K562 (cell line): ENCODE measurements around the gene SDR42E2. TPM values are rescaled to one million over a fixed set of nuclear protein-coding genes. Genes with fewer than 3 reads are reported as not detected.

Source experiments
- ADNP ChIP-seq: fragments of 200-800 bp; sonication (Bioruptor generic); IDR thresholded peaks from 2 replicates; pipeline ENCODE4 v1.6.1; 2016; ENCODE audit warnings: missing genetic modification characterization, missing compliant biosample characterization
- CBFA2T3 ChIP-seq: fragments of 450-650 bp; IDR thresholded peaks from 2 replicates; pipeline ENCODE4 v1.6.1; 2017
- CHD1 ChIP-seq: fragments of 200-600 bp; sonication (generic); IDR thresholded peaks from one replicate; pipeline ENCODE4 v1.6.1; 2012; ENCODE audit warnings: mild to moderate bottlenecking, moderate library complexity, low read length, inconsistent platforms
- CHD2 ChIP-seq: IDR thresholded peaks from 2 replicates; pipeline ENCODE4 v1.6.1; 2011; ENCODE audit warnings: low read depth, low read length
- FOXJ2 ChIP-seq: fragments of 200-800 bp; sonication (Bioruptor generic); IDR thresholded peaks from 2 replicates; pipeline ENCODE4 v1.6.1; 2016; ENCODE audit warnings: missing genetic modification characterization, missing compliant biosample characterization
- GTF2E2 ChIP-seq: fragments of 200-800 bp; sonication (Bioruptor generic); IDR thresholded peaks from 2 replicates; pipeline ENCODE4 v1.6.1; 2016; ENCODE audit warnings: missing genetic modification characterization, missing compliant biosample characterization
- HNRNPLL ChIP-seq: fragments of 200-400 bp; formaldehyde crosslinking; IDR thresholded peaks from 2 replicates; pipeline ENCODE4 v1.6.1; 2017; ENCODE audit warnings: low read length, low read depth, mild to moderate bottlenecking; ENCODE audit not compliant: poor library complexity, severe bottlenecking
- KDM1A ChIP-seq, 2 experiments: fragments of 450-650 bp; IDR thresholded peaks; 2 replicates each; pipeline ENCODE4 v1.6.1; 2016; ENCODE audit warnings: mild to moderate bottlenecking in 2 of 2
- KHSRP ChIP-seq: fragments of 450-650 bp; IDR thresholded peaks from 2 replicates; pipeline ENCODE4 v1.6.1; 2017
- MAZ ChIP-seq, 2 experiments: fragments of 450-650 bp in 1 of 2; sonication (generic) in 1 of 2; formaldehyde crosslinking; IDR thresholded peaks in 1 of 2; conservative IDR thresholded peaks in 1 of 2; 2 replicates each; pipeline versions ENCODE4 v1.4.0 to v1.5.0; 2020; ENCODE audit warnings: mild to moderate bottlenecking in 1 of 2, missing genetic modification reagents in 1 of 2
- NCOA1 ChIP-seq: fragments of 450-650 bp; IDR thresholded peaks from 2 replicates; pipeline ENCODE4 v1.6.1; 2016; ENCODE audit warnings: low read depth
- NR2C2 ChIP-seq, 2 experiments: fragments of 200-800 bp in 1 of 2; sonication (Bioruptor generic) in 1 of 2; sonication (generic) in 1 of 2; formaldehyde crosslinking in 1 of 2; IDR thresholded peaks; 2 replicates each; pipeline versions ENCODE4 v1.6.1 to v1.8.0; 2016 to 2022; ENCODE audit warnings: mild to moderate bottlenecking in 1 of 2, missing compliant biosample characterization in 1 of 2, missing genetic modification characterization in 1 of 2, missing genetic modification reagents in 1 of 2
- PHF8 ChIP-seq: fragments of 200-600 bp; sonication (generic); IDR thresholded peaks from 2 replicates; pipeline ENCODE4 v1.6.1; 2012; ENCODE audit warnings: mixed run types, mild to moderate bottlenecking, inconsistent platforms, low read length, moderate library complexity, borderline replicate concordance
- PPARD ChIP-seq: fragments of 250-450 bp; sonication (Bioruptor Pico); IDR thresholded peaks from 2 replicates; pipeline ENCODE4 v1.8.0; 2022; ENCODE audit warnings: inconsistent platforms, mild to moderate bottlenecking, moderate library complexity
- RAD51 ChIP-seq: fragments of 450-650 bp; IDR thresholded peaks from 2 replicates; pipeline ENCODE4 v1.7.1; 2016; ENCODE audit warnings: low read depth, mild to moderate bottlenecking, borderline replicate concordance
- RFX5 ChIP-seq: IDR thresholded peaks from 2 replicates; pipeline ENCODE4 v1.6.1; 2011; ENCODE audit warnings: low read depth, mild to moderate bottlenecking, improper control_type of control experiment, low read length
- SIN3A ChIP-seq, 2 experiments: fragments of 150-350 bp in 1 of 2; IDR thresholded peaks; 2 replicates each; pipeline ENCODE4 v1.6.1; 2011 to 2016; ENCODE audit warnings: borderline replicate concordance in 2 of 2, low read depth in 2 of 2, low read length in 2 of 2, mild to moderate bottlenecking in 2 of 2, moderate library complexity in 2 of 2; ENCODE audit not compliant: control insufficient read depth in 1 of 2
- SP1 ChIP-seq: sonication (generic); formaldehyde crosslinking; IDR thresholded peaks from 2 replicates; pipeline ENCODE4 v1.8.1; 2022; ENCODE audit warnings: mild to moderate bottlenecking, missing genetic modification reagents
- TAF1 ChIP-seq: IDR thresholded peaks from 2 replicates; pipeline ENCODE4 v1.6.1; 2011; ENCODE audit warnings: mild to moderate bottlenecking, low read length, moderate library complexity; ENCODE audit not compliant: insufficient read depth, control insufficient read depth, severe bottlenecking; ENCODE audit errors: extremely low read depth
- WHSC1 ChIP-seq: IDR thresholded peaks from one replicate; pipeline ENCODE4 v1.6.1; 2012; ENCODE audit warnings: low read length, control low read depth, inconsistent platforms
- ZC3H4 ChIP-seq: sonication (generic); formaldehyde crosslinking; IDR thresholded peaks from 2 replicates; pipeline ENCODE4 v1.9.0; 2021; ENCODE audit warnings: missing genetic modification reagents, borderline replicate concordance
- ZNF445 ChIP-seq: fragments of 250-450 bp; sonication (Bioruptor Pico); IDR thresholded peaks from 2 replicates; pipeline ENCODE4 v1.4.0; 2020; ENCODE audit warnings: low read depth, mild to moderate bottlenecking, moderate library complexity
- polyA plus RNA-seq, 8 experiments: library from polyadenylated mRNA; depleted of rRNA in 4 of 8; stranded (reverse) in 5 of 8; unstranded in 3 of 8; fragments of >200 nt; fragmentation: Nextera tagmentation in 2 of 8; fragmentation: Illumina TruSeq in 1 of 8; extraction: Ambion mirVana in 2 of 8; extraction: Trizol in 1 of 8; gene quantifications; 2 replicates each; pipeline versions ENCODE4 v1.2.1 to v1.2.3, GENCODE V29; 2011 to 2014; ENCODE audit warnings: inconsistent platforms in 1 of 8, missing spikeins in 1 of 8
- total RNA-seq, 7 experiments: library from RNA; depleted of rRNA in 6 of 7; stranded (reverse); fragments of >200 nt in 6 of 7; fragmentation: Illumina TruSeq in 2 of 7; extraction: Trizol in 2 of 7; gene quantifications; 2 replicates each; pipeline versions ENCODE4 v1.2.1 to v1.2.3, GENCODE V29; 2011 to 2021; ENCODE audit warnings: low replicate concordance in 1 of 7
- TF ChIP-seq, protein P1 (sequence below): sonication (generic); formaldehyde crosslinking; IDR thresholded peaks from 2 replicates; pipeline ENCODE4 v1.8.0; 2022; ENCODE audit warnings: missing genetic modification reagents, mild to moderate bottlenecking, moderate library complexity, borderline replicate concordance
- TF ChIP-seq, protein P2 (sequence below): fragments of 150-350 bp; IDR thresholded peaks from 2 replicates; pipeline ENCODE4 v1.6.1; 2014; ENCODE audit warnings: low read depth, mild to moderate bottlenecking, low read length, borderline replicate concordance

SDR42E2 gene
- total and polyA plus RNA-seq, 9 of the 15 experiments (the other 6 are each of a cell fraction or from before 2014, with no cell fraction given): 0.03 to 0.07 (median 0.04) TPM; not detected in 4

DNA sequence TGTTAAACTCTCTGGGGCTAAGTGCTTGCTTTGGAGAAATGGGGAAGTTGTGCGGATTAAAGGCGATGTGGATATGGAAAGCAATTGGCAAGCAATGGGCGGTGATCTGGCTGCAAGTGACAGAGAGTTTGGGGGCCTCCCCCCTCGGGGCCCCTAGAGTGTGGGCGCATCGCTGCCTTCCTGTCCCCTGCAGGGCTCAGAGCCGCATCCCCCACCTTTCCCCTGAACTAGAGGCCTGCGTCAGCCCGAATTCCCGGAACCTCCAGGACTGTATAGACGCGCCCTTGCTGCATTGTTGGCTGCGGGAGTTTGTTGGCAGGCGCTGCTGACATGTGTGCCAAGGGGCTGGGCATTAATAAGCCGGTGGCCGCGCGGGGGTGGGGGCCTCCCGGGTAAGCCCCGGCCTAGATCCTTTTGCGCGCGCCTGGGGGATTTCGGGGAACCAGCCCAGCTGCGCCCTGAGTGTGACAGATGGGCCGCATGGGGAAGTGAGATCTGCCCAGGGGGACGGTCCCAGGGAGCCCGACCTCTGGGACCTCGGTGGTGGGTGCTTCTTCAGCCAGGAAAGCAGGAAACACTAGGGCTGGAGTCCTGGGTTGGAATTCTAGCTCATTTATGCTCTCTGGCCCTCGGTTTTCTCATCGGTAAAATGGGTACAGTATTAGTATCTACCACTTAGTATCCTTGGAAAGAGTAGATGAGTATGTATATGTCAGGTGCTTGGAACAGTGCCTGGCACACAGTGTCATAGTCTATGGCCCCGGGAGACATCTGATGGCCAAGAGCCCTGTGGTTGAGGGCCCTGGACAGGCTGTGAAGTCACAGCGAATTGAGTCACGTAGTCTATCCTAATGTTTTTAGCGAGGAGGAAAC is 44.8 kb downstream of the SDR42E2 start (continued):
- TF ChIP-seq CHD1: no peak
- TF ChIP-seq, protein P1, sequence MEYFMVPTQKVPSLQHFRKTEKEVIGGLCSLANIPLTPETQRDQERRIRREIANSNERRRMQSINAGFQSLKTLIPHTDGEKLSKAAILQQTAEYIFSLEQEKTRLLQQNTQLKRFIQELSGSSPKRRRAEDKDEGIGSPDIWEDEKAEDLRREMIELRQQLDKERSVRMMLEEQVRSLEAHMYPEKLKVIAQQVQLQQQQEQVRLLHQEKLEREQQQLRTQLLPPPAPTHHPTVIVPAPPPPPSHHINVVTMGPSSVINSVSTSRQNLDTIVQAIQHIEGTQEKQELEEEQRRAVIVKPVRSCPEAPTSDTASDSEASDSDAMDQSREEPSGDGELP: peak; percentile 44; the same call in 1 of the 2 replicates
- TF ChIP-seq ZC3H4 (CRISPR knock-in tag): no peak
- no peak for TF ChIP-seq ZNF445 (CRISPR knock-in tag)
- TF ChIP-seq KHSRP: no peak
- TF ChIP-seq KDM1A (IDR thresholded peaks at IDR 0.05): peak; percentile 79 to 90
- no peak for TF ChIP-seq RFX5
- TF ChIP-seq SIN3A (IDR thresholded peaks at IDR 0.05; ENCODE audit: borderline replicate concordance in 2 of 2, control insufficient read depth in 1 of 2, low read depth in 2 of 2, low read length in 2 of 2): peak; percentile 8 to 64; a peak in 1 of 4 replicates
- 0 out of 4 replicates have a peak, but pooled peaks of 1 of the 2 experiments have one; percentile 11 for TF ChIP-seq MAZ (CRISPR knock-in tag; conservative IDR thresholded peaks at IDR 0.05 in 1 of 2, IDR thresholded peaks at IDR 0.05 in 1 of 2)
- TF ChIP-seq NCOA1: no peak
- TF ChIP-seq WHSC1: no peak
- TF ChIP-seq GTF2E2 (tag): no peak
- TF ChIP-seq TAF1: peak; percentile 5
- no peak for TF ChIP-seq PHF8
- TF ChIP-seq ADNP (tag): peak; percentile 87
- TF ChIP-seq, protein P2, sequence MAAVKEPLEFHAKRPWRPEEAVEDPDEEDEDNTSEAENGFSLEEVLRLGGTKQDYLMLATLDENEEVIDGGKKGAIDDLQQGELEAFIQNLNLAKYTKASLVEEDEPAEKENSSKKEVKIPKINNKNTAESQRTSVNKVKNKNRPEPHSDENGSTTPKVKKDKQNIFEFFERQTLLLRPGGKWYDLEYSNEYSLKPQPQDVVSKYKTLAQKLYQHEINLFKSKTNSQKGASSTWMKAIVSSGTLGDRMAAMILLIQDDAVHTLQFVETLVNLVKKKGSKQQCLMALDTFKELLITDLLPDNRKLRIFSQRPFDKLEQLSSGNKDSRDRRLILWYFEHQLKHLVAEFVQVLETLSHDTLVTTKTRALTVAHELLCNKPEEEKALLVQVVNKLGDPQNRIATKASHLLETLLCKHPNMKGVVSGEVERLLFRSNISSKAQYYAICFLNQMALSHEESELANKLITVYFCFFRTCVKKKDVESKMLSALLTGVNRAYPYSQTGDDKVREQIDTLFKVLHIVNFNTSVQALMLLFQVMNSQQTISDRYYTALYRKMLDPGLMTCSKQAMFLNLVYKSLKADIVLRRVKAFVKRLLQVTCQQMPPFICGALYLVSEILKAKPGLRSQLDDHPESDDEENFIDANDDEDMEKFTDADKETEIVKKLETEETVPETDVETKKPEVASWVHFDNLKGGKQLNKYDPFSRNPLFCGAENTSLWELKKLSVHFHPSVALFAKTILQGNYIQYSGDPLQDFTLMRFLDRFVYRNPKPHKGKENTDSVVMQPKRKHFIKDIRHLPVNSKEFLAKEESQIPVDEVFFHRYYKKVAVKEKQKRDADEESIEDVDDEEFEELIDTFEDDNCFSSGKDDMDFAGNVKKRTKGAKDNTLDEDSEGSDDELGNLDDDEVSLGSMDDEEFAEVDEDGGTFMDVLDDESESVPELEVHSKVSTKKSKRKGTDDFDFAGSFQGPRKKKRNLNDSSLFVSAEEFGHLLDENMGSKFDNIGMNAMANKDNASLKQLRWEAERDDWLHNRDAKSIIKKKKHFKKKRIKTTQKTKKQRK: no peak
- TF ChIP-seq FOXJ2 (tag): no peak
- TF ChIP-seq HNRNPLL: peak; percentile 12
- no peak for TF ChIP-seq RAD51
- TF ChIP-seq CBFA2T3: no peak
- no peak for TF ChIP-seq CHD2
- no peak for TF ChIP-seq NR2C2 (CRISPR knock-in tag; IDR thresholded peaks at IDR 0.05)
- no peak for TF ChIP-seq NR2C2 (tag; IDR thresholded peaks at IDR 0.05)
- no peak for TF ChIP-seq PPARD (CRISPR knock-in tag)
- TF ChIP-seq SP1: no peak
